HepG2 (cell line): ENCODE measurements around the gene PHKB. TPM values are rescaled to one million over a fixed set of nuclear protein-coding genes. Genes with fewer than 3 reads are reported as not detected.

Experiments
- ETV6 ChIP-seq: sonication (generic); formaldehyde crosslinking; conservative IDR thresholded peaks from 2 replicates; pipeline ENCODE4 v1.4.0; 2020; ENCODE audit warnings: missing genetic modification reagents
- GATAD2A ChIP-seq: IDR thresholded peaks from 2 replicates; pipeline ENCODE4 v1.6.1; 2016
- HMGXB3 ChIP-seq: sonication (generic); formaldehyde crosslinking; IDR thresholded peaks from 2 replicates; pipeline ENCODE4 v1.4.0; 2020; ENCODE audit warnings: missing genetic modification reagents, borderline replicate concordance
- RERE ChIP-seq: IDR thresholded peaks from 2 replicates; pipeline ENCODE4 v1.6.1; 2016; ENCODE audit warnings: low read depth, missing genetic modification reagents, missing compliant biosample characterization
- SP140L ChIP-seq: sonication (generic); formaldehyde crosslinking; IDR thresholded peaks from 2 replicates; pipeline ENCODE4 v1.4.0; 2020; ENCODE audit warnings: missing genetic modification reagents, borderline replicate concordance
- SP5 ChIP-seq: IDR thresholded peaks from 2 replicates; pipeline ENCODE4 v1.6.1; 2016; ENCODE audit warnings: low read depth, borderline replicate concordance
- ZC3H4 ChIP-seq: sonication (generic); formaldehyde crosslinking; IDR thresholded peaks from 2 replicates; pipeline ENCODE4 v1.4.0; 2020; ENCODE audit warnings: missing genetic modification reagents, borderline replicate concordance
- ZNF10 ChIP-seq: sonication (generic); formaldehyde crosslinking; IDR thresholded peaks from 2 replicates; pipeline ENCODE4 v1.4.0; 2020; ENCODE audit warnings: mild to moderate bottlenecking, low read depth, missing genetic modification reagents, borderline replicate concordance
- ZNF280D ChIP-seq: sonication (generic); formaldehyde crosslinking; IDR thresholded peaks from 2 replicates; pipeline ENCODE4 v1.5.1; 2020; ENCODE audit warnings: mild to moderate bottlenecking, missing genetic modification reagents
- ZNF432 ChIP-seq: sonication (generic); formaldehyde crosslinking; IDR thresholded peaks from 2 replicates; pipeline ENCODE4 v1.5.0; 2020; ENCODE audit warnings: missing genetic modification reagents, mild to moderate bottlenecking, borderline replicate concordance
- ZNF816 ChIP-seq: sonication (generic); formaldehyde crosslinking; IDR thresholded peaks from 2 replicates; pipeline ENCODE4 v1.8.0; 2022; ENCODE audit warnings: missing genetic modification reagents, mild to moderate bottlenecking, borderline replicate concordance
- polyA plus RNA-seq, 8 experiments: library from polyadenylated mRNA; depleted of rRNA in 3 of 8; stranded (reverse) in 7 of 8; unstranded in 1 of 8; fragments of >200 nt; fragmentation: Illumina TruSeq in 4 of 8; extraction: Trizol in 4 of 8; gene quantifications; 2 replicates each; pipeline versions ENCODE4 v1.2.1 to v1.2.3, GENCODE V29; 2011 to 2016; ENCODE audit warnings: low read depth in 4 of 8, missing spikeins in 1 of 8, mixed read lengths in 1 of 8; ENCODE audit not compliant: insufficient read depth in 1 of 8
- total RNA-seq, 5 experiments: library from RNA; depleted of rRNA; stranded (reverse); fragments of >200 nt; fragmentation: Illumina TruSeq; extraction: Trizol; gene quantifications; 2 replicates each; pipeline ENCODE4 v1.2.3, GENCODE V29; 2016; ENCODE audit warnings: low read depth in 1 of 5
- TF ChIP-seq, protein P1 (sequence below): sonication (generic); formaldehyde crosslinking; IDR thresholded peaks from 2 replicates; pipeline ENCODE4 v1.5.0; 2020; ENCODE audit warnings: missing genetic modification reagents
- TF ChIP-seq, protein P2 (sequence below): sonication (generic); formaldehyde crosslinking; IDR thresholded peaks from 2 replicates; pipeline ENCODE4 v1.4.0; 2020; ENCODE audit warnings: missing genetic modification reagents, low read depth, mild to moderate bottlenecking, borderline replicate concordance

The PHKB gene
- total and polyA plus RNA-seq, 2 of the 13 experiments (the other 11 are each of a cell fraction or from before 2014, with no cell fraction given): 66.0 to 80.8 TPM

DNA sequence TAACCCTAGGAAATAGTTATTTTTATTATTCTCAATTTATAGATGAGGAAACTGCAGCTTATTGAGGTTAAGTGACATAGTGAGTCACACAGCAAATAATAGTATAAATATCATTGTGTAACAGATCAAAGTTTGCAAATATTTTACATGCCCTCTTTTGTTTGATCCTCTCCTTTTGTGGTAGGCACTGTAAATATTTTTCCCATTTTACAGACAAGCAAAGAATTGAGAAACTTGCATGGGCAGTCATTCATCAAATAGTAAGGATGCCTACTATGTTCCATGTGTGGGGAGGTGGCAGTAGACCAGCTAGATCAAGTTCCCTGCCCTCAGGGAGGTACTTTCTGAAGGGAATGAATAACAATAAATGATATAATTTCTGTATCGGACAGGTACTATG, 173.0 kb downstream of the PHKB start (continued):
- TF ChIP-seq, protein P1, sequence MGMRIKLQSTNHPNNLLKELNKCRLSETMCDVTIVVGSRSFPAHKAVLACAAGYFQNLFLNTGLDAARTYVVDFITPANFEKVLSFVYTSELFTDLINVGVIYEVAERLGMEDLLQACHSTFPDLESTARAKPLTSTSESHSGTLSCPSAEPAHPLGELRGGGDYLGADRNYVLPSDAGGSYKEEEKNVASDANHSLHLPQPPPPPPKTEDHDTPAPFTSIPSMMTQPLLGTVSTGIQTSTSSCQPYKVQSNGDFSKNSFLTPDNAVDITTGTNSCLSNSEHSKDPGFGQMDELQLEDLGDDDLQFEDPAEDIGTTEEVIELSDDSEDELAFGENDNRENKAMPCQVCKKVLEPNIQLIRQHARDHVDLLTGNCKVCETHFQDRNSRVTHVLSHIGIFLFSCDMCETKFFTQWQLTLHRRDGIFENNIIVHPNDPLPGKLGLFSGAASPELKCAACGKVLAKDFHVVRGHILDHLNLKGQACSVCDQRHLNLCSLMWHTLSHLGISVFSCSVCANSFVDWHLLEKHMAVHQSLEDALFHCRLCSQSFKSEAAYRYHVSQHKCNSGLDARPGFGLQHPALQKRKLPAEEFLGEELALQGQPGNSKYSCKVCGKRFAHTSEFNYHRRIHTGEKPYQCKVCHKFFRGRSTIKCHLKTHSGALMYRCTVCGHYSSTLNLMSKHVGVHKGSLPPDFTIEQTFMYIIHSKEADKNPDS (CRISPR knock-in tag): no peak
- TF ChIP-seq SP5 (CRISPR knock-in tag): peak; percentile 73
- TF ChIP-seq HMGXB3: peak; percentile 53; the same call in 1 of the 2 replicates
- TF ChIP-seq GATAD2A: peak; percentile 91
- no peak for TF ChIP-seq ZC3H4 (CRISPR knock-in tag)
- no peak for TF ChIP-seq ZNF816
- no peak for TF ChIP-seq ETV6 (CRISPR knock-in tag)
- 0 out of 2 replicates have a peak, but pooled peaks have one; percentile 79 for TF ChIP-seq ZNF280D (CRISPR knock-in tag)
- TF ChIP-seq ZNF10 (CRISPR knock-in tag): no peak
- TF ChIP-seq RERE (CRISPR knock-in tag): peak; percentile 89
- TF ChIP-seq, protein P2, sequence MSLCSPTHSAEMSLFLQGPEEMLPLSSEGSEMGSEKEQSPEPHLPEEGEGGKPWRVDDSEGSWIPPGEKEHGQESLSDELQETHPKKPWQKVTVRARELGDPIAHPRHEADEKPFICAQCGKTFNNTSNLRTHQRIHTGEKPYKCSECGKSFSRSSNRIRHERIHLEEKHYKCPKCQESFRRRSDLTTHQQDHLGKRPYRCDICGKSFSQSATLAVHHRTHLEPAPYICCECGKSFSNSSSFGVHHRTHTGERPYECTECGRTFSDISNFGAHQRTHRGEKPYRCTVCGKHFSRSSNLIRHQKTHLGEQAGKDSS (CRISPR knock-in tag): no peak
- 0 out of 2 replicates have a peak, but pooled peaks have one; percentile 56 for TF ChIP-seq SP140L (CRISPR knock-in tag)
- TF ChIP-seq ZNF432 (CRISPR knock-in tag): no peak
